Astrocyte (in vitro differentiated cells and primary cell): Measurements from ENCODE around the gene SRSF1. TPM values are rescaled to one million over a fixed set of nuclear protein-coding genes. Genes with fewer than 3 reads are reported as not detected.

Experiments used
- DNase-seq: peaks from one replicate; pipeline ENCODE4 v3.0.0-alpha.2; 2010; ENCODE audit warnings: low read depth
- FAIRE-seq: peaks from 2 replicates; lab custom pipeline; 2011; peaks lifted over from hg19 to GRCh38; lab: Jason Lieb, UNC
- H2AFZ ChIP-seq: 2 replicates; pipeline ENCODE4 v1.6.0; 2012; ENCODE audit warnings: low read depth, low read length, inconsistent platforms
- H3K27ac ChIP-seq: 2 replicates; pipeline ENCODE4 v1.5.1; 2011; ENCODE audit warnings: low read depth, low read length, inconsistent platforms
- H3K27me3 ChIP-seq: 2 replicates; pipeline ENCODE4 v1.6.0; 2011; ENCODE audit warnings: low read length, inconsistent platforms; ENCODE audit not compliant: insufficient read depth
- H3K36me3 ChIP-seq: 2 replicates; pipeline ENCODE4 v1.5.1; 2011; ENCODE audit warnings: low read length, inconsistent platforms; ENCODE audit not compliant: insufficient read depth
- H3K4me1 ChIP-seq: 2 replicates; pipeline ENCODE4 v1.5.1; 2011; ENCODE audit warnings: low read length, inconsistent platforms; ENCODE audit not compliant: insufficient read depth
- H3K4me2 ChIP-seq: 2 replicates; pipeline ENCODE4 v1.6.0; 2012; ENCODE audit warnings: low read length, inconsistent platforms
- H3K4me3 ChIP-seq: 2 replicates; pipeline ENCODE4 v1.5.1; 2011; ENCODE audit warnings: low read depth, mild to moderate bottlenecking, low read length, inconsistent platforms; ENCODE audit not compliant: insufficient read depth
- H3K79me2 ChIP-seq: 2 replicates; pipeline ENCODE4 v1.6.0; 2012; ENCODE audit warnings: mild to moderate bottlenecking, low read length, inconsistent platforms; ENCODE audit not compliant: insufficient read depth
- H3K9ac ChIP-seq: 2 replicates; pipeline ENCODE4 v1.6.0; 2012; ENCODE audit warnings: mild to moderate bottlenecking, low read length, inconsistent platforms
- H3K9me3 ChIP-seq: 2 replicates; pipeline ENCODE4 v1.5.1; 2012; ENCODE audit warnings: low read depth, mild to moderate bottlenecking, low read length, inconsistent platforms; ENCODE audit not compliant: insufficient read depth
- H4K20me1 ChIP-seq: 2 replicates; pipeline ENCODE4 v1.6.0; 2012; ENCODE audit warnings: low read length, inconsistent platforms; ENCODE audit not compliant: insufficient read depth
- H3K27ac Mint-ChIP-seq: one replicate; pipeline ENCODE4 v1.8.0; 2021; ENCODE audit warnings: mild to moderate bottlenecking, mixed read lengths; ENCODE audit not compliant: unreplicated experiment
- H3K27me3 Mint-ChIP-seq: one replicate; pipeline ENCODE4 v1.8.0; 2021; ENCODE audit warnings: low read depth, mixed read lengths; ENCODE audit not compliant: unreplicated experiment
- H3K36me3 Mint-ChIP-seq: one replicate; pipeline ENCODE4 v1.8.0; 2021; ENCODE audit warnings: low read depth, mixed read lengths; ENCODE audit not compliant: unreplicated experiment
- H3K4me1 Mint-ChIP-seq: one replicate; pipeline ENCODE4 v1.8.0; 2021; ENCODE audit warnings: low read depth, mixed read lengths; ENCODE audit not compliant: unreplicated experiment
- H3K4me3 Mint-ChIP-seq: one replicate; pipeline ENCODE4 v1.8.0; 2021; ENCODE audit warnings: mild to moderate bottlenecking, moderate library complexity, mixed read lengths; ENCODE audit not compliant: unreplicated experiment
- H3K9me3 Mint-ChIP-seq: one replicate; pipeline ENCODE4 v1.8.0; 2021; ENCODE audit warnings: mild to moderate bottlenecking, mixed read lengths; ENCODE audit not compliant: unreplicated experiment
- EZH2 ChIP-seq: IDR thresholded peaks from 2 replicates; pipeline ENCODE4 v1.6.1; 2012; ENCODE audit warnings: mild to moderate bottlenecking, low read length, inconsistent platforms; ENCODE audit not compliant: insufficient read depth
- total RNA-seq: library from RNA; stranded (reverse); gene quantifications from 2 replicates; pipeline ENCODE4 v1.2.1, GENCODE V29; 2021
- TF ChIP-seq, protein P1 (sequence below): IDR thresholded peaks from 2 replicates; pipeline ENCODE4 v1.5.1; 2011; ENCODE audit warnings: low read depth, mild to moderate bottlenecking, inconsistent platforms, low read length, moderate library complexity; ENCODE audit not compliant: insufficient read depth

SRSF1 gene
- total RNA-seq, 1 donor from 2014 or later, result 196 TPM

DNA sequence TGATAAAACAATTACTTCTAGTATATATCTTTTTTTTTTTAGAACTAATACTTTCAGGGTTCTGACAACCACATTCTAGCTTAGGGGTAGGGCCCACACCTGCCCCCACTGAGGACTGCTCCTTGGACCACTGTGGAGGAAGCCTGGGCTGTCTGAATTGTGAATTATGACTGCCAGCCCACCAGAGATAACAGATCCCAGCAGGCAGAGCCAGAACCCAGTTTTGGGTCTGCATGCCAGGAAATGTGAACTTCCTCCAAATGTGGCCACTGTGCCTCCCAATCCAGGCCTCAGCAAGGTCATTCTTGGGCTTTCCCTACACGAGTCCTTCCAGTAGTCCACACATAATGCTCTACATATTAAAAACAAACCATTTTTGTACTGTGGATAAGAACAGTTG lies 34.9 kb downstream of the SRSF1 start:
- peaks cover 18% of the 10 kb centered on the region for H3K4me1 Mint-ChIP-seq
- Histone ChIP-seq H3K27ac (no peak overlapping the region), H3K79me2 (no peaks in the 10 kb centered on the region), H4K20me1 (peaks cover 28% of the 10 kb centered on the region), H3K9me3 (no peaks in the 10 kb centered on the region), H3K4me2 (no peak overlapping the region), H3K4me3 (no peak overlapping the region), H3K4me1 (peaks cover 13% of the 10 kb centered on the region), H3K9ac (no peak overlapping the region), H3K36me3 (peaks cover 34% of the 10 kb centered on the region), H3K27me3 (peaks cover 2% of the 10 kb centered on the region), H2AFZ (no peak overlapping the region)
- no peaks in the 10 kb centered on the region for H3K9me3 Mint-ChIP-seq
- no peak overlapping the region for H3K4me3 Mint-ChIP-seq
- peaks cover 9% of the 10 kb centered on the region for H3K36me3 Mint-ChIP-seq
- H3K27me3 Mint-ChIP-seq, result peaks cover 7% of the 10 kb centered on the region
- TF ChIP-seq, protein P1, sequence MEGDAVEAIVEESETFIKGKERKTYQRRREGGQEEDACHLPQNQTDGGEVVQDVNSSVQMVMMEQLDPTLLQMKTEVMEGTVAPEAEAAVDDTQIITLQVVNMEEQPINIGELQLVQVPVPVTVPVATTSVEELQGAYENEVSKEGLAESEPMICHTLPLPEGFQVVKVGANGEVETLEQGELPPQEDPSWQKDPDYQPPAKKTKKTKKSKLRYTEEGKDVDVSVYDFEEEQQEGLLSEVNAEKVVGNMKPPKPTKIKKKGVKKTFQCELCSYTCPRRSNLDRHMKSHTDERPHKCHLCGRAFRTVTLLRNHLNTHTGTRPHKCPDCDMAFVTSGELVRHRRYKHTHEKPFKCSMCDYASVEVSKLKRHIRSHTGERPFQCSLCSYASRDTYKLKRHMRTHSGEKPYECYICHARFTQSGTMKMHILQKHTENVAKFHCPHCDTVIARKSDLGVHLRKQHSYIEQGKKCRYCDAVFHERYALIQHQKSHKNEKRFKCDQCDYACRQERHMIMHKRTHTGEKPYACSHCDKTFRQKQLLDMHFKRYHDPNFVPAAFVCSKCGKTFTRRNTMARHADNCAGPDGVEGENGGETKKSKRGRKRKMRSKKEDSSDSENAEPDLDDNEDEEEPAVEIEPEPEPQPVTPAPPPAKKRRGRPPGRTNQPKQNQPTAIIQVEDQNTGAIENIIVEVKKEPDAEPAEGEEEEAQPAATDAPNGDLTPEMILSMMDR, result no peak
- TF ChIP-seq EZH2, result no peak
- no peak overlapping the region for H3K27ac Mint-ChIP-seq
- FAIRE-seq, result no peak
- DNase-seq, result no peak

DNA sequence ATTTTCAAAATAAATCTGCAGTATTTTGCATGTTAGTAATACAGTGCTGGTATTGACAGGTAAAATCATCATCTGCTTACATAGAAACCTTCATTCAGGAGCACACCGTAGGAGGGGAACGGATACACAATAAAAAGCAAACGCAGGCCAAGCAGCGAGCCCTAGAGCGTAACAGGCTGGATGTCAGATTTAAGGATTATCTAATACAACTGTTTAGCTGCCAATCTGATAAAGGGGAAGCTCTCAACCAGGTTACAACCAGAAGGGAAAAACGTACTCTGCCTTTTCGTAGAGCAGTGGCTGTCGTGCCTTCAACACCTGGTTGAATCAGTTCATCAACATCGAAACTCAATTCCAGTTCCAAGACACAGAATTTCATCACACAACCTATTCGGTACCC lies 35.5 kb downstream of the SRSF1 start:
- H3K36me3 Mint-ChIP-seq, result peaks cover 9% of the 10 kb centered on the region
- peaks cover 13% of the 10 kb centered on the region for H3K4me1 ChIP-seq
- FAIRE-seq (no peak), DNase-seq (no peak)
- H3K9ac ChIP-seq, result no peak overlapping the region
- peaks cover 11% of the 10 kb centered on the region for H3K27me3 Mint-ChIP-seq
- H3K27ac ChIP-seq, result no peak overlapping the region
- H3K9me3 ChIP-seq, result no peaks in the 10 kb centered on the region
- H3K79me2 ChIP-seq, result no peaks in the 10 kb centered on the region
- no peak overlapping the region for H3K4me3 Mint-ChIP-seq
- no peak overlapping the region for H3K4me2 ChIP-seq
- peaks cover 23% of the 10 kb centered on the region for H4K20me1 ChIP-seq
- no peak overlapping the region for H3K4me3 ChIP-seq
- H3K9me3 Mint-ChIP-seq, result no peaks in the 10 kb centered on the region
- peaks cover 18% of the 10 kb centered on the region for H3K4me1 Mint-ChIP-seq
- peaks cover 30% of the 10 kb centered on the region for H3K36me3 ChIP-seq
- H3K27me3 ChIP-seq, result peaks cover 2% of the 10 kb centered on the region
- no peak for TF ChIP-seq EZH2
- TF ChIP-seq, protein P1, result no peak
- no peak overlapping the region for H3K27ac Mint-ChIP-seq
- H2AFZ ChIP-seq, result no peak overlapping the region

DNA sequence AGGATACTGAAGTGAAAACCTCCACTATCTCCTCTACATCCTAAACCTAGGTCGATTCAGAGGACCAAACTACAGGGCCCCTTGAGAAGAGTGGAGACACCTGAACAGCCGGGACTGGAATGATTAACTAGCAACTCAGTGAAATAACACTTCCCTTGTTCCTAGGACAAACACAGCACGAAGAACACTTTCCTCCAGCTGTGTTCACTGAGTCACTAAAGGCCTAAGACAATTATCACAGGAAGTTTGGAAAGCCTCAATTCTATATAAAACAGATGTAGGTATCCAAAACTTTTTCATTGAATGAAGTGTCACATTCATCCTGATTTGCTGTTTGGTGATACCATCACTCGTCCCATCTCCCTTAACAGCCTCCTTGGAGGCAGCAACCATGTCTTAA lies 36.3 kb downstream of the SRSF1 start:
- Histone ChIP-seq H3K36me3 (peaks cover 22% of the 10 kb centered on the region), H2AFZ (no peak overlapping the region), H3K27ac (no peak overlapping the region), H3K79me2 (no peaks in the 10 kb centered on the region), H4K20me1 (peaks cover 14% of the 10 kb centered on the region), H3K9me3 (no peaks in the 10 kb centered on the region), H3K4me1 (peaks cover 13% of the 10 kb centered on the region), H3K27me3 (peaks cover 2% of the 10 kb centered on the region), H3K4me2 (no peak overlapping the region), H3K9ac (no peak overlapping the region), H3K4me3 (no peak overlapping the region)
- Mint-ChIP-seq H3K27ac (no peak overlapping the region), H3K36me3 (peaks cover 5% of the 10 kb centered on the region), H3K9me3 (no peaks in the 10 kb centered on the region), H3K4me3 (no peak overlapping the region), H3K27me3 (peaks cover 13% of the 10 kb centered on the region), H3K4me1 (peaks cover 18% of the 10 kb centered on the region)
- no peak for FAIRE-seq
- TF ChIP-seq, protein P1, result no peak
- TF ChIP-seq EZH2, result no peak
- DNase-seq, result no peak
